ENCODE data around the gene LARP1B.

Gene LARP1B

GRCh38 chr4:128176643-128177042 lies 115.5 kb downstream of the LARP1B start:
- Histone ChIP-seq H4K8ac (ENCODE audit: low read depth, low read length) (no peak overlapping the region), H3K4me2 (ENCODE audit: low read length) (no peak overlapping the region), H2BK12ac (ENCODE audit: low read length) (no peak overlapping the region), H3K27me3 (ENCODE audit: insufficient read depth, low read length) (no peaks in the 10 kb centered on the region), H2AFZ (ENCODE audit: insufficient read depth, low read length, poor library complexity) (no peak overlapping the region), H2BK120ac (ENCODE audit: insufficient read depth, low read length, poor library complexity) (no peak overlapping the region), H3K18ac (ENCODE audit: low read length) (no peak overlapping the region), H3K14ac (ENCODE audit: low read length) (no peak overlapping the region), H4K91ac (ENCODE audit: low read depth, low read length) (no peak overlapping the region), H3K79me1 (ENCODE audit: low read length) (no peaks in the 10 kb centered on the region), H3K79me2 (ENCODE audit: control insufficient read depth, insufficient read depth, low read length, poor library complexity) (no peaks in the 10 kb centered on the region), H3K36me3 (ENCODE audit: control insufficient read depth in 1 of 2, insufficient read depth in 2 of 2, low read length in 2 of 2) (no peaks in the 10 kb centered on the region), H3K9ac (ENCODE audit: low read length) (no peak overlapping the region), H3K9me3 (ENCODE audit: insufficient read depth, low read depth, low read length) (no peaks in the 10 kb centered on the region), H3K4me3 (ENCODE audit: low read depth, low read length) (no peak overlapping the region), H4K12ac (ENCODE audit: low read depth, low read length) (no peak overlapping the region), H3K27ac (ENCODE audit: low read depth, low read length) (no peak overlapping the region), H3K4me1 (ENCODE audit: control insufficient read depth in 1 of 2, insufficient read depth in 2 of 2, low read length in 2 of 2) (no peaks in the 10 kb centered on the region), H3K4ac (ENCODE audit: low read depth, low read length) (no peak overlapping the region), H2BK5ac (ENCODE audit: low read depth, low read length, poor library complexity) (no peak overlapping the region), H2AK5ac (ENCODE audit: low read length) (no peak overlapping the region), H3K23ac (ENCODE audit: low read length) (no peak overlapping the region)
- WGBS (ENCODE audit: extremely low coverage, insufficient coverage, insufficient read length) = no CpG with 5 or more reads among the region's 1 CpG
- DNase-seq = no peak

- Histone ChIP-seq H3K9me3 (ENCODE audit: insufficient read depth, low read depth, low read length) (no peaks in the 10 kb centered on the region), H4K12ac (ENCODE audit: low read depth, low read length) (no peak overlapping the region), H2BK5ac (ENCODE audit: low read depth, low read length, poor library complexity) (no peak overlapping the region), H3K18ac (ENCODE audit: low read length) (no peak overlapping the region), H2AK5ac (ENCODE audit: low read length) (no peak overlapping the region), H2BK120ac (ENCODE audit: insufficient read depth, low read length, poor library complexity) (no peak overlapping the region), H4K8ac (ENCODE audit: low read depth, low read length) (no peak overlapping the region), H2BK12ac (ENCODE audit: low read length) (no peak overlapping the region), H3K23ac (ENCODE audit: low read length) (no peak overlapping the region), H4K91ac (ENCODE audit: low read depth, low read length) (no peak overlapping the region), H3K4ac (ENCODE audit: low read depth, low read length) (no peak overlapping the region), H3K79me2 (ENCODE audit: control insufficient read depth, insufficient read depth, low read length, poor library complexity) (no peaks in the 10 kb centered on the region), H3K27ac (ENCODE audit: low read depth, low read length) (no peak overlapping the region), H3K27me3 (ENCODE audit: insufficient read depth, low read length) (no peaks in the 10 kb centered on the region), H3K79me1 (ENCODE audit: low read length) (no peaks in the 10 kb centered on the region), H3K14ac (ENCODE audit: low read length) (no peak overlapping the region), H3K36me3 (ENCODE audit: control insufficient read depth in 1 of 2, insufficient read depth in 2 of 2, low read length in 2 of 2) (no peaks in the 10 kb centered on the region), H2AFZ (ENCODE audit: insufficient read depth, low read length, poor library complexity) (no peak overlapping the region), H3K4me2 (ENCODE audit: low read length) (no peak overlapping the region), H3K4me3 (ENCODE audit: low read depth, low read length) (no peak overlapping the region), H3K4me1 (ENCODE audit: control insufficient read depth in 1 of 2, insufficient read depth in 2 of 2, low read length in 2 of 2) (no peaks in the 10 kb centered on the region), H3K9ac (ENCODE audit: low read length) (no peak overlapping the region)
- DNase-seq = peak in 1 of 2 donors; percentile 54
- WGBS (ENCODE audit: extremely low coverage, insufficient coverage, insufficient read length) = no CpG with 5 or more reads among the region's 1 CpG
Measured at GRCh38 chr4:128177498-128177897, 116.4 kb downstream of the LARP1B start.

GRCh38 chr4:128186623-128187022 lies 125.5 kb downstream of the LARP1B start:
- H2AFZ ChIP-seq (ENCODE audit: insufficient read depth, low read length, poor library complexity) = no peak overlapping the region
- no peak overlapping the region for H4K91ac ChIP-seq (ENCODE audit: low read depth, low read length)
- no peak overlapping the region for H2BK120ac ChIP-seq (ENCODE audit: insufficient read depth, low read length, poor library complexity)
- no peak overlapping the region for H2BK5ac ChIP-seq (ENCODE audit: low read depth, low read length, poor library complexity)
- DNase-seq = no peak
- H2AK5ac ChIP-seq (ENCODE audit: low read length) = no peak overlapping the region
- no peak overlapping the region for H3K9ac ChIP-seq (ENCODE audit: low read length)
- no peak overlapping the region for H3K4ac ChIP-seq (ENCODE audit: low read depth, low read length)
- no peak overlapping the region for H3K4me3 ChIP-seq (ENCODE audit: low read depth, low read length)
- peaks cover 3% of the 10 kb centered on the region for H3K79me1 ChIP-seq (ENCODE audit: low read length)
- H3K23ac ChIP-seq (ENCODE audit: low read length) = no peak overlapping the region
- no peak overlapping the region for H3K27ac ChIP-seq (ENCODE audit: low read depth, low read length)
- no peak overlapping the region for H3K4me2 ChIP-seq (ENCODE audit: low read length)
- no peaks in the 10 kb centered on the region for H3K27me3 ChIP-seq (ENCODE audit: insufficient read depth, low read length)
- peaks cover 5 to 9% of the 10 kb centered on the region in 2 experiments for H3K36me3 ChIP-seq (ENCODE audit: control insufficient read depth in 1 of 2, insufficient read depth in 2 of 2, low read length in 2 of 2)
- no peak overlapping the region for H4K8ac ChIP-seq (ENCODE audit: low read depth, low read length)
- H3K18ac ChIP-seq (ENCODE audit: low read length) = no peak overlapping the region
- no peak overlapping the region for H4K12ac ChIP-seq (ENCODE audit: low read depth, low read length)
- no CpG with 5 or more reads among the region's 2 CpGs for WGBS (ENCODE audit: extremely low coverage, insufficient coverage, insufficient read length)
- peaks cover 6% of the 10 kb centered on the region for H3K9me3 ChIP-seq (ENCODE audit: insufficient read depth, low read depth, low read length)
- no peaks in the 10 kb centered on the region for H3K4me1 ChIP-seq (ENCODE audit: control insufficient read depth in 1 of 2, insufficient read depth in 2 of 2, low read length in 2 of 2)
- H3K14ac ChIP-seq (ENCODE audit: low read length) = no peak overlapping the region
- no peak overlapping the region for H2BK12ac ChIP-seq (ENCODE audit: low read length)
- H3K79me2 ChIP-seq (ENCODE audit: control insufficient read depth, insufficient read depth, low read length, poor library complexity) = no peaks in the 10 kb centered on the region

GRCh38 chr4:128191115-128191781 lies 130.1 kb downstream of the LARP1B start:
- Histone ChIP-seq H4K12ac (ENCODE audit: low read depth, low read length) (no peak overlapping the region), H3K4ac (ENCODE audit: low read depth, low read length) (no peak overlapping the region), H2BK12ac (ENCODE audit: low read length) (peak overlapping the region; percentile 65), H4K91ac (ENCODE audit: low read depth, low read length) (no peak overlapping the region), H3K9me3 (ENCODE audit: insufficient read depth, low read depth, low read length) (peaks cover 6% of the 10 kb centered on the region), H2BK5ac (ENCODE audit: low read depth, low read length, poor library complexity) (no peak overlapping the region), H2BK120ac (ENCODE audit: insufficient read depth, low read length, poor library complexity) (no peak overlapping the region), H3K27ac (ENCODE audit: low read depth, low read length) (no peak overlapping the region), H3K14ac (ENCODE audit: low read length) (no peak overlapping the region), H2AK5ac (ENCODE audit: low read length) (no peak overlapping the region), H3K4me1 (ENCODE audit: control insufficient read depth in 1 of 2, insufficient read depth in 2 of 2, low read length in 2 of 2) (no peaks in the 10 kb centered on the region), H3K9ac (ENCODE audit: low read length) (no peak overlapping the region), H3K23ac (ENCODE audit: low read length) (no peak overlapping the region), H3K4me2 (ENCODE audit: low read length) (no peak overlapping the region), H4K8ac (ENCODE audit: low read depth, low read length) (peak overlapping the region; percentile 16), H2AFZ (ENCODE audit: insufficient read depth, low read length, poor library complexity) (no peak overlapping the region), H3K4me3 (ENCODE audit: low read depth, low read length) (no peak overlapping the region), H3K18ac (ENCODE audit: low read length) (no peak overlapping the region), H3K27me3 (ENCODE audit: insufficient read depth, low read length) (no peaks in the 10 kb centered on the region), H3K79me2 (ENCODE audit: control insufficient read depth, insufficient read depth, low read length, poor library complexity) (no peaks in the 10 kb centered on the region), H3K36me3 (ENCODE audit: control insufficient read depth in 1 of 2, insufficient read depth in 2 of 2, low read length in 2 of 2) (peaks cover 5 to 7% of the 10 kb centered on the region in 2 experiments), H3K79me1 (ENCODE audit: low read length) (peaks cover 5% of the 10 kb centered on the region)
- peak; percentile 37 to 79 for DNase-seq
- WGBS (ENCODE audit: extremely low coverage, insufficient coverage, insufficient read length) = no CpG with 5 or more reads among the region's 5 CpGs
